Fibroblast of the conjunctiva (primary cell): ENCODE data around the gene CANX.
"Not testable (repeated sequence)": the region's sequence is repeated elsewhere in the genome, so short reads cannot be mapped to it uniquely, and the experiment has no call there.

Source experiments
- DNase-seq: peaks from one replicate; pipeline ENCODE4 v3.0.0-alpha.2; 2010; ENCODE audit warnings: low read depth

CANX gene

GRCh38 chr5:179697993-179698934, 503 bp upstream of the CANX start:
- peak; percentile 99 for DNase-seq

GRCh38 chr5:179699616-179700237, 960 bp downstream of the CANX start:
- no peak for DNase-seq

DNA sequence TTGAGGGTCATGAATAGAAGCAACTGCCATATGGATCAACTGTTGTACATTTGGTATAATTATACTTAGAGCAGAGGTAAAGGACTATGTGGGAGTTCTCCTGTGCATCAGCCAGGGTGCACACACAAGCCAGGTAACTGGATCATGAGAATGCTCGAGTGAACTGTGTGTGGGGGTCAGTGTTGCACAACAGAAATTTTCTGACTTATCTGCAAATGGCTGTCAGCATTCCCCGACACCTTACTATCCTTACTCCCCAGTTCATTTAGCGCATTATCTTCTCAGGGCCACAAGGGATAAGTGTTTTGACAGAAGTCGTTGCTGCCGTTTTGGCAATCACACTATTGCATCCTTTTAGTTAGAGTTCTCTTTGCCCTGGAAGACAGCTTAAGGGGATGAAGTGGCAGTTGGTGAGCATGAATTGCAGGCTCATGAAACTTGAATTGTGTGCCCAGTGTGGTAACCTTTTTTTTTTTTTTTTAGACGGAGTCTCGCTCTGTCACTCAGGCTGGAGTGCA, 1.7 kb downstream of the CANX start:
- DNase-seq: no peak

- no peak for DNase-seq
These were observed 17.5 kb downstream of the CANX start for GRCh38 chr5:179716286-179716685.

GRCh38 chr5:179720222-179720621, 21.5 kb downstream of the CANX start:
- DNase-seq: no peak

DNA sequence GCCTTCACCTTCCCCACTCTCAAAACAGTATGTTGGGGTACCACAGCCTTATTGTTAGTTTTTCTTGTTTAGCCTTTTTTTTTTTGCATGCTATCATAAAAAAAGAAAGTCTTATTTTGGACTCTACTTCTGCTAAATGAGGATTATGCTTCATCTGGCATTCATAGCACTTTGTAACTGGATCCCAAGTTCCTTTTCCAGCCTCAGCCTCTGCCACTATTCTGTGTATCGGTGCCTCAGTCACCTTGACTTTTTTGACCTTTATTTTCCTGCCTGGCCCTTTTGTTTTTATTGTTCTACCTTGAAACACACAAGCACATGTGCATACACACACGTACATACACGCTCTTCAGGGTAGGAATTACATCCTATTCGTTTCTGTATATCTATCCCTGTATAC, 25.4 kb downstream of the CANX start:
- DNase-seq: no peak

DNA sequence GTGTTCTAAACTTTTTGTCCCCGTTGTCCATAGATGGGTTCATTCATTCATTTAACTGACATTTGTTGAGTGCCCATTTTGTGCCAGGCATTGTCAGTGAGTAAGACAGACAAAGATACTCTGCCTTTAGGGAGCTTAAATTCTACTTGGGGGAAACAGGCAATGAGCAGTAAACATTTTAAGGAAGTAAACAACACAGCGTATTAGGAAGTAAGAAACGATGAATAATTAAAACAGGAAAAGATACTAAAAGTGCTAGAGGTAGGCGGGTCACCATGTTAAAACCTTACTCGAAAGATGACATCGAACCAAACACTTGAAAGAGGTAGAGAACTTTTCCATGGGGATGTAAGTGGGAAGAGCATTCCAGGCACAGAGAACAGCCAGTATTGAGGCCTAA, 28.3 kb downstream of the CANX start:
- no peak for DNase-seq

DNA sequence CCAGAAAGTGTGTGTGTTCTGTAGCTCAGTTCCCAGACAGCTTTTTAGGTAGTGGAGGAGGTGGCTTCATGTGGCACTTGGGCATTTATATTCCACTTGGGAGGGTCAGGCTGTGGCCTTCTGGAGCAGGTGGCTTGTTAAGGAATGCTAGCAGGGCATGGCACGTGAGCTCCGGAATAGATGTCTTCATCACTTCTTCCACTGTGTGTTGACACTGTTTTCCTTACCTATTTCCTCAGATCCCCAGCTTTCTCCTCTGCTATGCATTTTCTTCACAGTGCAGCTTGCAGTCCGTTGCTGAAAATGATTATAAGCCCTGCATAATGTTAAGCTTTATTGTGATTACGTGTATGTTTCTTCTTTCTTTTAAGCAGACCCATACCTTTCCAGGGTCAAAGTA, 30.5 kb downstream of the CANX start:
- no peak for DNase-seq

DNA sequence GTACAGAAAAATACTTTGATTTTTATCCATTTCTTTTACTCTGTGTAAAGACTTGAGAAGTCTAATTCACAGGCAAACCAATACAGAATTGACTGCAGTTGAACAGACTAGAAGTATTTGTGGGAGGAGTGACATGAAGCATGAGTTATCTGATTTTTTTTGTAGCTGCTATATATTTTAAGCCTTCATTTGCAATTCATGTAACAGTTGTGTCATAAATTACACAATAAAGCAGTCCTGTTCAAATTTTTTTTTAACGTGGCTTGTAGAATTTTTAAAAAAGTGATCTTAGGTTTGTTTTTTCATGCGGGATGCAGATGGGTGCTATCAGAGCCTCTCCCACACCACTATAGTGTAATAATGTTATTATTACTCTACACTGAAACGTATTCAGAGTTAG, 31.0 kb downstream of the CANX start:
- DNase-seq: no peak

DNA sequence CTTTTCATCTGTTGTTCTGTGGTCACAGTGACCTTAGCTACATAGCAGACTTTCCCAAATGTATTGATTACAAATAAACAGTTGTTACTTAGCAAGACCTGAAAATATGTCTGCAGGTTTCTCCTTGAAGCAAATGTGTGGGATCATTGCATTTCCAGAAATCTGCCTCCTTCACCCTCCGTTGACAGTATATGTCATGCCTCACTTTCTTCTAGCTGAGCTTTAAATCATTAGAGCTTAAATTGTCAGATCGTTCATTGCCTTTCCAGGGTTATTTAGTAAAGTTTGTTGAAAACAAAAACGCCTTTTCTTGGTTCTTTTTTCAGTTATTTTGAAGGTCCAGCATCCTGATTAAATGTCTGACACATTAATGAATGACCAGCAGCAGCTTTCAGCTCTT, 31.6 kb downstream of the CANX start:
- no peak for DNase-seq

- no peak for DNase-seq
These were observed 32.1 kb downstream of the CANX start for GRCh38 chr5:179730852-179731251.

DNA sequence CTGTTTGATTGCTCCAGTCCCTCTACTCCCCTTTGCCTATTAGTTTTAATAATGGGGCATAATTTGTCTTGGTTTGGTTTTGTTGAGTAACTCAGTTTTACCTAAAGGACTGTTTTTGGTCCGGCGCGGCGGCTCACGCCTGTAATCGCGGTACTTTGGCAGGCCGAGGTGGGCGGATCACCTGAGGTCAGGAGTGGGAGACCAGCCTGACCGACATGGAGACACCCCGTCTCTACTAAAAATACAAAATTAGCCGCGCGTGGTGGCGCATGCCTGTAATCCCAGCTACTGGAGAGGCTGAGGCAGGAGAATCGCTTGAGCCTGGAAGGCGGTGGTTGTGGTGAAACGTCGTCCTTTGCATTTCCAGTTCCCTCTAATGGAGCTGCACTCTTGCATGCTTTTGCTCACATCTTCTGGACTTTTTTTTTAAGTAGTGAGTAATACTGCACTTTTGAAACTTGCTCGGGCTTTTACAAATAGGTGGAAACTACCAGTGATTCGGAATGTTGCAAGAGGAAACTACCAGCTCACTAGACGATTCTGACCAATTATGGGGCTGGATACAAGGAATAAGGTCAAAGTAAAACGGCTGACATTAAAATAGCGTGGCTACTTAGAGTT, 33.1 kb downstream of the CANX start:
- peak; percentile 64 for DNase-seq

DNA sequence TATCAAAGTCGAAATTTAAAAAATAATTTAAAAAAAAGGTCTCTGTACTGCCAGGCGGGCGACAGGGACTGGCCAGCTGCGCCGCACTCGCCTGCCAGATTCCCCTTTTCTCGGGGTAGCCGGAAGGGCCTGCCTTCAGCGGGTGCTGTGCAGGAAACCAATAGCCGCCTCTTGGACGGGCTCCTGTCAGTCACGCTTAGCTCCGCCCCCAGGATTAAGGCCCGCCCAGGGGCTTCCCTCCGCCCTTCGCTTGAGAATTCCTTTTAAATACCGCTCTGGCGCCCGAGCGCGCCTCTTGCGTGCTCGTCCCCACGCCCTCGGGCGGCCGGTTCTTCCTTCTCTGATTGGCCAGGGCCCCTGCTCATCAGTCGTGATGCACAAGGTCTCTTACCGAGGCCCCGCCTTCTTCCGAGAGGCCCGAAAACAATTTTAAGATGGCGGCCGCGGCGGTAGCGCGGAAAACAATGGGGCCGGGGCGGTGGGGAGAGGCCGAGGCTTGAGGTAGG, 33.7 kb downstream of the CANX start, which contains the start of gene MAML1:
MAML1 (plus strand) TSS at position 411 of the 506 bp plus-strand sequence. CDS start 291 bp downstream, outside the sequence.
- DNase-seq: peak; percentile 99

DNA sequence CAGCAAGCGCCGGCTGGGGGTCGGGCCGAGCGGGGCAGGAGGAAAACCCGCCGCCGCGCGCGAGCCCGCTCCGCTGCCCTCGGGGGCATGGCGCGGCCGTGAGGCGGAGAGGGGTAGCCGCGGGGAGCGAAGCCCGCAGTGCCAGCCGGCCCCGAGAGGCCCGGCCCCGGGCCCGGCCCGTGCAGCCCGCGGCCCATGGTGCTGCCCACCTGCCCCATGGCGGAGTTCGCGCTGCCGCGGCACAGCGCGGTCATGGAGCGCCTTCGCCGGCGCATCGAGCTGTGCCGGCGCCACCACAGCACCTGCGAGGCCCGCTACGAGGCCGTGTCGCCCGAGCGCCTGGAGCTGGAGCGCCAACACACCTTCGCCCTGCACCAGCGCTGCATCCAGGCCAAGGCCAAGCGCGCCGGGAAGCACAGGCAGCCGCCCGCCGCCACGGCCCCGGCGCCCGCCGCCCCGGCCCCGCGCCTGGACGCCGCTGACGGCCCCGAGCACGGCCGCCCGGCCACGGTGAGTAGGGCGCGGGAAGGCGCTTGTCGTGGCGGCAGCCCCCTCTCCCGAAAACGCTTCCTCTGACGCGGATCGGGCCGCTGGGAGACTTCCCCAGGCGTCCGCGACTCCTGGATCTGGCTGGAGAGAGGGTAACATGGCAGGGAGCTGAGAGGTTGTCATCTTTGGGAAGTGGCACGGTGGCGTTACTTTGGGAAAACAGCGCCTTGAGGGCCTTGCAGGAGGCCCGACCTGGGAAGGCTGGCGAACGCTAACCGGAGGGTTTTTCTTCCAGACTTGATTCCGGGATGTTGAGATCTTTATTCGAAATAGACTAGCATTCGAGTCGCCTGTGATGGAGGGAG, 34.4 kb downstream of the CANX start:
- DNase-seq: no peak

GRCh38 chr5:179733772-179734126, 35.0 kb downstream of the CANX start:
- DNase-seq: no peak

GRCh38 chr5:179734536-179735164, 35.9 kb downstream of the CANX start:
- no peak for DNase-seq

GRCh38 chr5:179738742-179739141, 40.0 kb downstream of the CANX start:
- no peak for DNase-seq

- DNase-seq: not testable (repeated sequence)
These were observed 45.3 kb downstream of the CANX start for GRCh38 chr5:179744106-179744505.

DNA sequence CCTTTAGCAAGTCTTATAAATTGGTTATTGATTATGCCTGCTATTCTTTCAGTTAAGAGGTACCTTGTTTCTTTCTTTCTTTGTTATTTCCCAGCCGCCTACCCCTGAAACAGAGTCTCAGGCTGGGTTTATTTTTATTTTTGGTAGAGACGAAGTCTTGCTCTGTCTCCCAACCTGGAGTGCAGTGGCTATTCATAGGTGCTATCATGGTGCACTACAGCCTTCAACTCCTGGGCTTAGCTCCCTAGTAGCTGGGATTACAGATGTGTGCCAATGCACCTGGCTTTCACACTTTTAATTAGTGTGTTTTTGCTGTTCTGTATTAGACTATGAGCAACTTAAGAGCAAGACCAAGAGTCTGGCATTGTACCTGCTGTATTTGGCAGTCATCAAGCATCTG, 48.1 kb downstream of the CANX start:
- DNase-seq: no peak

- DNase-seq: no peak
These were observed 49.0 kb downstream of the CANX start for GRCh38 chr5:179747811-179748210.

- DNase-seq: no peak
These were observed 51.2 kb downstream of the CANX start for GRCh38 chr5:179749857-179750508.
